GM11168 (cell line): ENCODE measurements around the gene CAP1.

Experiments
- in situ Hi-C: fragments of 300-500 bp; cut with MboI; formaldehyde crosslinking; loops from one replicate; pipeline ENCODE4 v1.12.0; 2022; ENCODE audit warnings: low sequenced_read_pairs; ENCODE audit not compliant: unreplicated experiment

CAP1 gene

GRCh38 chr1:40030528-40031135, 9.9 kb upstream of the CAP1 start:
- in situ Hi-C loops = no loop called here

- in situ Hi-C loops = no loop called here
Measured at GRCh38 chr1:40032240-40032891, 8.2 kb upstream of the CAP1 start.

DNA sequence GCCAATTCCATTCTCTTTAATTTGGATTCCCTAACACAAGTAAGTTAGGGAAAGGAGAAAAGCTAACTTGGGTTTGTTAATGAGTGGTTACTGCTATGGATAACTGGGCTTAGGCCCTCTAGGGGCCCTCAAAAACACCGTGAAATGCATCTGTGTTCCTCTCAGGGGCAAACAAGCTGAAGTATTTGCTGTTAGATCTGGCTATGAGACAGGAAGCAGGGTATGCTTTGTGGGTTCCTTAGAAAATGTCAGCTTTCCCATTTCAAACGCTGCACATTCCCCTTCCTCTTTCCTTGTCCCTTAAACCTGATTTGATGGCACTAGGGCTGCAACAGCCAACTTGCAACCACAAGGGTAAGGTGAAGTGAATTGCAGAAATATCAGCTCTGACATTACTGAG, 5.7 kb upstream of the CAP1 start:
- in situ Hi-C loops = loop anchor here (5.0 kb wide), 2 partner anchors 63 to 113 kb away; no protein-coding TSS in a partner anchor

DNA sequence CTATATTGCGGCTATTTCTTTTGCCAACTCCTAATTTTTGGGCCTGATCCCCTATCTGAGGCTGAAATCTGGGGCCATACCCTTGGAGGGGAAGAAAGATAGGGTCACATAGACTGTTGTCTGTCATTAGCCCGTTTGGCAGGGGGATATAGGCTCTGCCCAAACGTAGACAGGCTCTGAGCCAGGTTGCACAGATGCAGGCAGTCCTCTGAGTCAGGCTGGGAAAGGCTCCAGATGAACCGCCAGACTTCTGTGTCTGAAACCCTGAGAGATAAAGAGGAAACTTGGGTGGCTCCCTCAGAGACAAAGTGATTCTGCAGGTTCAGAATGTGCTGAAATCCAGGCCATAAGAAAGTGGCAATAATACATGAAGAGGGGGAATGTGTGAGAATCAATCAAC, 4.0 kb upstream of the CAP1 start:
- in situ Hi-C loops = loop anchor here (5.0 kb wide), 2 partner anchors 64 to 114 kb away; no protein-coding TSS in a partner anchor

DNA sequence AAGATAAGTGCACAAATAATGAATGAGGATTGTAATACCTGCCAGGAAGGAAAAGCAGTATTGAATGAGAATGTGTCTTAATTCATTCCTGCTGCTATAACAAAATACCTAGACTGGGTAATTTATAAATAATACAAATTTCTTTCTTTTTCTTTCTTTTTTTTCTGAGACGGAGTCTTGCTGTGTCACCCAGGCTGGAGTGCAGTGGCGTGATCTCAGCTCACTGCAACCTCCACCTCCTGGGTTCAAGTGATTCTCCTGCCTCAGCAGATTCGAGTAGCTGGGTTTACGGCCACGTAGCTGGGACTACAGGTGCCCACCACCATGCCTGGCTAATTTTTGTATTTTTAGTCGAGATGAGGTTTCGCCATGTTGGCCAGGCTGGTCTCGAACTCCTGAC, 3.3 kb upstream of the CAP1 start:
- in situ Hi-C loops = loop anchor here (5.0 kb wide), 2 partner anchors 65 to 115 kb away; no protein-coding TSS in a partner anchor

DNA sequence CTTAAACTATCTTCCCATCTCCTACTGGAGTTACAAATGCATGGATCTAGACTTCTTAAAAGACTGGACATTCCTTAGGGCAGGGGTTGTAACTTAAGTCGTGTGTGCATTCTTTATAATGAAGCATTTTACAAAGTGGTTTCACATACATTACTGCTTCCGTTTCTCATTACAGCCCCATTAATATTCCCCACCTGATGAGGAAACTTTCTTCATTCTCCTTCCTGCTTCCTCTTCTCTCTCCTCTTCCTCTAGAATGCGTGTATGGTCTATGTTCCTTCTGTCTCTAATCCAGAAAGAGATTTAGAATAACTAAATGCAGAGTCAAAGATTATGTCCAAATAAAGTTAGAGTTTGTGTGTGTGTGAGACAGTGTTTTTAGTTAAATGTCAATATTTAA, 1.8 kb upstream of the CAP1 start:
- in situ Hi-C loops = loop anchor here (5.0 kb wide), 2 partner anchors 66 to 116 kb away; no protein-coding TSS in a partner anchor

DNA sequence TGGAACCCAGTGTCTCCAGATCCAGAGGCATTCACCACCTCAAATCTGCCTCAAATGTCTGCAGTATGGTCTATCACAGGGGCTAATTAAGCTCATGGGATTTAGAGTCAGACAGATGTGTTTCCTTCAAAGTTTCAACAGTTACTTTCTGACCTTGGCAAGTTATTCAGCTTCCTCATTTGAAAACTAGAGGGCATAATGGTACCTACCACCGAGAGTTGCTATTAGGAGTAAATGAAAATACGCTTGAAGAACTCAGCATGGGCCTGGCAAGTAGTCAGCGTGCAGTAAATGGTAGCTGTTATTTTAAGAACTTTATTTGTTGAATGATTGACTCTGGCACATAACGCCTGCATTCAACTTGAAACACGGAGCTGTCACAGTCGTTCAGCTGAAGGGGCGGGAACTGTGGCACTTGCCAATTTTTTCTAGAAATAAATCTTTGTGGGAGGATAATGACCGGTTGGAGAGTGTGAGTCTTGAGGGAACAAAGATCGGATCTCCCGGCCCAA, 1.2 kb upstream of the CAP1 start:
- in situ Hi-C loops = loop anchor here (5.0 kb wide), 2 partner anchors 67 to 117 kb away; no protein-coding TSS in a partner anchor

- in situ Hi-C loops = loop anchor here (5.0 kb wide), 2 partner anchors 68 to 118 kb away; no protein-coding TSS in a partner anchor
Measured at GRCh38 chr1:40039757-40040510, 595 bp upstream of the CAP1 start.

DNA sequence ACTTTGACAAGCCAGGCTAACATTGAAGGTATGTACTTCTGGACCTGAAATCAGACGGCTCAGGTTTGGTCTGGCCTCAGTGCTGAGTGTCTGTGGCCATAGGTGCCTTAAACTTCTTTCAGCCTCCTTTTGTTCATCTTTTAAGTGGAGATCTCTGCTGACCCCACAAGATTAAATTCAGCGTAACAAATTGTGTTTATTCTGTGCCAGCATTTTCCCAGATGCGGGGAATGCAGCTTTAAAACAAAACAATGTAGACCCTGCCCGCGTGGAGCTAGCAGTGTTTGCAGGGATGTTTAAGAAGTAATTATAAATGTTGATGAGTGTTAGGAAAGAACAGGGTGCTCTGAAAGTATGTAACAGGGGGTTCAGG, 923 bp downstream of the CAP1 start:
- in situ Hi-C loops = no loop called here

GRCh38 chr1:40042341-40042740, 1.8 kb downstream of the CAP1 start:
- in situ Hi-C loops = no loop called here

DNA sequence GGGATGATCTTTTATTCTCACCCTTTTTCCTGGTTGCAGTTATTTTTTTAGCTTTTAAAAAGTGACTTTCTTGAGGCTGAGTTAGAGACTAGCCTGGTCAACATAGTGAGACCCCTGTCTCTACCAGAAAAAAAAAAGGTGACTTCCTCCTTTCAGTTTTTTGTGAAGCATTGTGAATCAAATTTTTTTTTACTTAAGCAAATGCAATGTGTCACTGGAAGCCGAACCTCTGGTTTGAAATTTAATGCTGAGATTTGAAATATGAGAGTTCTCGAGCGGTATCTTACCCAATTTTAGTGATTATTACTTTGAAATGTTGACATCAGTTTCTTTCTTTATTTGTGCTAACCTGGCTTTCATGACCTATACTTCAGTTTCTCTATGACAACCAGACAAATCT, 3.6 kb downstream of the CAP1 start:
- in situ Hi-C loops = no loop called here

GRCh38 chr1:40045182-40045581, 4.7 kb downstream of the CAP1 start:
- in situ Hi-C loops = no loop called here

GRCh38 chr1:40045766-40046165, 5.2 kb downstream of the CAP1 start:
- in situ Hi-C loops = no loop called here

- in situ Hi-C loops = no loop called here
Measured at GRCh38 chr1:40047276-40047675, 6.7 kb downstream of the CAP1 start.

- in situ Hi-C loops = no loop called here
Measured at GRCh38 chr1:40047769-40048168, 7.2 kb downstream of the CAP1 start.

DNA sequence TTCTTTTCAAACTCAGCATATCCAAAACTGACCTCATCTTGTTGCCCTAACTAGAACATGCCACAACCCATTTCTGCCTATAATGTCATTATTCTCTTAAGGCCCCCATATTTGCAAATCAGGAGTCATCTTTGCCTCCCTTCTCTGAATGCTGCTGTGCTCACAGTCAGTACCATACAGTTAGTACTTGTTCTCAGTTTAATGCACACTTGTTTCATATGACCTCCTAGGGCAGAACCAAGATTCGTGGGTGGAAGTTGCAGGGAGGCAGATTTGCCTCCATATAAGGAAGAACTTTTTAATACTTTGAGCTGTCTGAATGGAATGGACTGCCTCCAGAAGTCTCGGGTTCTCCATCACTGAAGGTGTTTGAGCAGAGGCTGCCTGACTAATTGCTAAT, 9.2 kb downstream of the CAP1 start:
- in situ Hi-C loops = no loop called here

- in situ Hi-C loops = no loop called here
Measured at GRCh38 chr1:40050863-40051262, 10.3 kb downstream of the CAP1 start.

DNA sequence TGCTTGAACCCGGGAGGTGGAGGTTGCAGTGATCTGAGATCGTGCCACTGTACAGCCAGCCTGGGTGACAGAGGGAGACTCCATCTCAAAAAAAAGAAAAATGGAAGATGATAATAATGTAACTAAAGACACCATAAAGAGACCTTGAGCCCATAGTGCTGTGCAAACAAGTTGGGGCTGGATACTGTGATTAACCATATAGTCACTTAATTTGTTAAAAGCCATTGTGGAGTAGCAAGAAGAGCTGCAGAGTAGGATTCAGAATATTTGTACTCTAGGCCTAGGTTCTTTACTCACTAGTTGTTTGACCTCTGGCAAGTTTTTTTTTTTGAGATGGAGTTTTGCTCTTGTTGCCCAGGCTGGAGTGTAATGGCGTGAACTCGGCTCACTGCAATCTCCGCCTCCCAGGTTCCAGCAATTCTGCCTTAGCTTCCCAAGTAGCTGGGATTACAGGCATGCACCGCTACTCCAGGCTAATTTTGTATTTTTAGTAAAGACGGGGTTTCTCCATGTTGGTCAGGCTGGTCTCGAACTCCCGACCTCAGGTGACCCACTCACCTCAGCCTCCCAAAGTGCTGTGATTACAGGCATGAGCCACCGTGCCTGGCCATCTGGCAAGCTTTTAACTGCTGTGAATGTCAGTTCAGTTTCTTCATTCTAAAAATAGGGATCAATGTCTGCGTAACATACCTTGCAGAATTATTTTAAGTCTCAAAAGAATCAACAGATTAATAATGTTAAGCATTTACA, 12.8 kb downstream of the CAP1 start:
- in situ Hi-C loops = no loop called here

GRCh38 chr1:40056519-40057309, 16.2 kb downstream of the CAP1 start:
- in situ Hi-C loops = no loop called here
